Iris pigment epithelial cell (primary cell): ENCODE data around the gene CREB5.
"Not testable (repeated sequence)": the region's sequence is repeated elsewhere in the genome, so short reads cannot be mapped to it uniquely, and the experiment has no call there.

Experiments used
- DNase-seq: peaks from one replicate; pipeline ENCODE4 v3.0.0-alpha.2; 2011; ENCODE audit warnings: low read depth

The CREB5 gene

GRCh38 chr7:28784171-28784902 is 372.0 kb downstream of the CREB5 start:
- DNase-seq = no peak

GRCh38 chr7:28785041-28785995 is 373.0 kb downstream of the CREB5 start:
- DNase-seq = no peak

- DNase-seq = not testable (repeated sequence)
These were observed 373.8 kb downstream of the CREB5 start for GRCh38 chr7:28786156-28786555.

- DNase-seq = no peak
These were observed 374.8 kb downstream of the CREB5 start for GRCh38 chr7:28787106-28787505.

- DNase-seq = no peak
These were observed 378.1 kb downstream of the CREB5 start for GRCh38 chr7:28790467-28790866.

GRCh38 chr7:28792858-28793257 is 380.5 kb downstream of the CREB5 start:
- no peak for DNase-seq

GRCh38 chr7:28793381-28794085 is 381.2 kb downstream of the CREB5 start:
- DNase-seq = no peak

GRCh38 chr7:28798274-28798673 is 386.0 kb downstream of the CREB5 start:
- DNase-seq = no peak

GRCh38 chr7:28799619-28800018 is 387.3 kb downstream of the CREB5 start:
- DNase-seq = no peak

GRCh38 chr7:28800150-28800549 is 387.8 kb downstream of the CREB5 start:
- DNase-seq = no peak

GRCh38 chr7:28802450-28802849 is 390.1 kb downstream of the CREB5 start:
- peak; percentile 42 for DNase-seq

- DNase-seq = no peak
These were observed 391.8 kb downstream of the CREB5 start for GRCh38 chr7:28804157-28804556.

- peak; percentile 50 for DNase-seq
These were observed 392.7 kb downstream of the CREB5 start for GRCh38 chr7:28804990-28805389.

- no peak for DNase-seq
These were observed 394.5 kb downstream of the CREB5 start for GRCh38 chr7:28806841-28807240.

- DNase-seq = peak; percentile 16
These were observed 395.2 kb downstream of the CREB5 start for GRCh38 chr7:28807396-28807994.

- peak; percentile 29 for DNase-seq
These were observed 396.6 kb downstream of the CREB5 start for GRCh38 chr7:28808796-28809533.

- DNase-seq = no peak
These were observed 398.7 kb downstream of the CREB5 start for GRCh38 chr7:28811008-28811407.

GRCh38 chr7:28811701-28812430 is 399.5 kb downstream of the CREB5 start:
- no peak for DNase-seq

GRCh38 chr7:28812616-28813015 is 400.3 kb downstream of the CREB5 start:
- DNase-seq = no peak

GRCh38 chr7:28813243-28813962 is 401.1 kb downstream of the CREB5 start:
- DNase-seq = no peak
